ENCODE measurements around the gene RTN4. TPM values are rescaled to one million over a fixed set of nuclear protein-coding genes. Genes with fewer than 3 reads are reported as not detected.

RTN4 gene
- total RNA-seq, 1 donor from 2014 or later = 174 TPM

DNA sequence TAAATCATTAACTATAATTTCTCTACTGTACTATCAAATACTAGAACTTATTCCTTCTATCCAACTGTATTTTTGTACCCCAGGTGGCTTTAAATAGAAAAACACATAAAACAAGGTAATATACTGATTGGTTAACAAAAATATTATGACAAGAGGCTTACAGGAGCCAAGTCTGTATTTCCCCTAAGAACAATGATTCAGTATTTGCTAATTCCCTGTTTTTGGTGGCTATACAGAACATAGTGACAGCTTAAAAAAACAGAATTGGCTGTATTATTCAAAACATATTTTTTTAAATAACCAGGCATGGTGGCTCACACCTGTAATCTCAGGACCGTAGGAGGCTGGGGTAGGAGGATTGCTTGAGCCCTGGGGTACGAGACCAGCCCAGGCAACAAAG is 16.3 kb downstream of the RTN4 start:
- H3K36me3 ChIP-seq = no peaks in the 10 kb centered on the region
- TF ChIP-seq POLR2A (IDR thresholded peaks at IDR 0.05) (no peak), POLR2AphosphoS5 (IDR thresholded peaks at IDR 0.05; ENCODE audit: insufficient read depth in 1 of 2, low read depth in 1 of 2) (no peak), CTCF (IDR thresholded peaks at IDR 0.05) (no peak)
- no peak overlapping the region for H3K4me3 ChIP-seq
- intact Hi-C loops (cut with DNase I) = loop anchor here (10.0 kb wide), 1 partner anchor 119 kb away; no protein-coding TSS in a partner anchor
- H3K27me3 ChIP-seq = no peaks in the 10 kb centered on the region
- no peak for DNase-seq (ENCODE audit: extremely low spot score in 2 of 2)
- peaks cover 40% of the 10 kb centered on the region for H3K4me1 ChIP-seq
- no peak overlapping the region for H3K27ac ChIP-seq
- no peaks in the 10 kb centered on the region for H3K9me3 ChIP-seq

GRCh38 chr2:55033076-55033742 is 17.0 kb downstream of the RTN4 start:
- DNase-seq (ENCODE audit: extremely low spot score in 2 of 2) = no peak
- TF ChIP-seq POLR2AphosphoS5 (IDR thresholded peaks at IDR 0.05; ENCODE audit: insufficient read depth in 1 of 2, low read depth in 1 of 2) = no peak
- no peak for TF ChIP-seq POLR2A (IDR thresholded peaks at IDR 0.05)
- TF ChIP-seq CTCF (IDR thresholded peaks at IDR 0.05) = no peak
- Histone ChIP-seq H3K27ac (no peak overlapping the region), H3K4me3 (no peak overlapping the region), H3K27me3 (no peaks in the 10 kb centered on the region), H3K36me3 (no peaks in the 10 kb centered on the region), H3K4me1 (peaks cover 47% of the 10 kb centered on the region), H3K9me3 (no peaks in the 10 kb centered on the region)
- intact Hi-C loops (cut with DNase I) = loop anchor here (10.0 kb wide), 1 partner anchor 118 kb away; no protein-coding TSS in a partner anchor

DNA sequence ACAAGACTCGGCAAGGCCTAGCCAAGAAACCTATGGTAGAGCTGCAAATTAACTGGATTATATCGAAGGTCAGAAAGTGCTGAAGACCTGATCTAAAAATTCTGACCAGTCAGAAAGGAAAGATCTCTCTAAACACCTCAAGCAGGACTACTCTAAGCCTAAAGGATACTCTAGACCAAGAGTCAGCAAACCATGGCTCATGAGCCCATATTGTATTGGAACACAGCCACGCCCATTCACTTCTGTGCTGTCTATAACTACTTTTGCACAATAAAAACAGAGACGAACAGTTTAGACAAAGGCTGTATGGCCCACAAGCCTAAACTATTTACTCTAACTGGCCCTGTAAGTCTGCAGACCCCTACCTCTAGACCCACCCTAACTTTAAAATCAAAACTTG is 18.7 kb downstream of the RTN4 start:
- intact Hi-C loops (cut with DNase I) = loop anchor here (10.0 kb wide), 1 partner anchor 117 kb away; no protein-coding TSS in a partner anchor
- Histone ChIP-seq H3K4me3 (no peak overlapping the region), H3K36me3 (no peaks in the 10 kb centered on the region), H3K27ac (no peak overlapping the region), H3K4me1 (peaks cover 63% of the 10 kb centered on the region), H3K9me3 (no peaks in the 10 kb centered on the region), H3K27me3 (no peaks in the 10 kb centered on the region)
- DNase-seq (ENCODE audit: extremely low spot score in 2 of 2) = no peak
- TF ChIP-seq CTCF (IDR thresholded peaks at IDR 0.05) (no peak), POLR2AphosphoS5 (IDR thresholded peaks at IDR 0.05; ENCODE audit: insufficient read depth in 1 of 2, low read depth in 1 of 2) (no peak), POLR2A (IDR thresholded peaks at IDR 0.05) (no peak)

- no peak overlapping the region for H3K27ac ChIP-seq
- H3K4me1 ChIP-seq = peaks cover 69% of the 10 kb centered on the region
- intact Hi-C loops (cut with DNase I) = loop anchor here (10.0 kb wide), 1 partner anchor 116 kb away; no protein-coding TSS in a partner anchor
- H3K27me3 ChIP-seq = no peaks in the 10 kb centered on the region
- no peak overlapping the region for H3K4me3 ChIP-seq
- H3K9me3 ChIP-seq = no peaks in the 10 kb centered on the region
- H3K36me3 ChIP-seq = no peaks in the 10 kb centered on the region
- no peak for DNase-seq (ENCODE audit: extremely low spot score in 2 of 2)
- TF ChIP-seq POLR2AphosphoS5 (IDR thresholded peaks at IDR 0.05; ENCODE audit: insufficient read depth in 1 of 2, low read depth in 1 of 2) (no peak), POLR2A (IDR thresholded peaks at IDR 0.05) (no peak), CTCF (IDR thresholded peaks at IDR 0.05) (no peak)
These were observed 19.5 kb downstream of the RTN4 start for GRCh38 chr2:55030766-55031165.

GRCh38 chr2:55029098-55029497 is 21.2 kb downstream of the RTN4 start:
- intact Hi-C loops (cut with DNase I) = no loop called here
- H3K36me3 ChIP-seq = no peaks in the 10 kb centered on the region
- no peak for DNase-seq (ENCODE audit: extremely low spot score in 2 of 2)
- no peaks in the 10 kb centered on the region for H3K9me3 ChIP-seq
- no peak overlapping the region for H3K27ac ChIP-seq
- no peak for TF ChIP-seq POLR2AphosphoS5 (IDR thresholded peaks at IDR 0.05; ENCODE audit: insufficient read depth in 1 of 2, low read depth in 1 of 2)
- TF ChIP-seq POLR2A (IDR thresholded peaks at IDR 0.05) = no peak
- TF ChIP-seq CTCF (IDR thresholded peaks at IDR 0.05) = no peak
- no peak overlapping the region for H3K4me3 ChIP-seq
- no peaks in the 10 kb centered on the region for H3K27me3 ChIP-seq
- H3K4me1 ChIP-seq = peaks cover 85% of the 10 kb centered on the region
